Measurements from ENCODE around the gene RPL7A. TPM values are rescaled to one million over a fixed set of nuclear protein-coding genes. Genes with fewer than 3 reads are reported as not detected.
A peak's percentile ranks its signal among the peaks of the same experiment; 100 is the strongest.

Gene RPL7A
- total RNA-seq, 1 experiment from 2014 or later: 2,747 TPM

DNA sequence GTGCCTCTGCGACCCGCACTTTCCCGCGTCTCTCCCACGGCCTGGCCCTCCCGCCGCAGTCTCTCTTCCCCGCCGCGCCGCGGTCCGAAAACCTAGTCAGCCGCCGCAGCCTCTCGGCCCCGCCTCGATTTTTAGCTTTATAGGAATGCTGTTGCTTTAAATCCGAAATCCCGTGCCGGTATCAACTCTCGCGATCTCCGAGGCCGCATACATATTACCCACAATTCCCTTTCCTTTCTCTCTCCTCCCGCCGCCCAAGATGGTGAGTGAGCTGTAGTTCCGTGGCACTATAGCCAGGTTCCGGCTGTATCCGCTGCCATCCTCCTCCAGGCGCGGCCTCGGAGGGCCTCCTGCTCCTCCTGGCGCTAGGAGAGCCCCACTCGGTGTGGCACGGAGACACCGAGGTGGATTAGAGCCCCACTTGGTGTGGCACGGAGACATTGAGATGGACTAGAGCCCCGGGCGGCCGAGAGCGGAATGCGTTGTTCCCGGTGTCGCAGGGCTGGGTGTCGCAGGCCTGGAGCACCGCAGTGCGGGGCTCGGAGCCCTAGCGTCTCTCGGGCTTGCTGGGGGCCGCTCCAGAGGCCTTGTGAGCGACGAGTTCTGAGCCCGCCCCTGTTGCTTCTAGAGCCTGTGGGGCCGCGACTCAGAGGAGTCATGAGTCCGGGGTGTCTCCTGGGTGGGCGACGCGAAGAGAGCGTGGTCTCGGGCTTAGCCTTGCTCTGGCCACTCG, at the start of gene RPL7A, which contains the start of gene MED22 (continued):
- TF ChIP-seq, protein P1, sequence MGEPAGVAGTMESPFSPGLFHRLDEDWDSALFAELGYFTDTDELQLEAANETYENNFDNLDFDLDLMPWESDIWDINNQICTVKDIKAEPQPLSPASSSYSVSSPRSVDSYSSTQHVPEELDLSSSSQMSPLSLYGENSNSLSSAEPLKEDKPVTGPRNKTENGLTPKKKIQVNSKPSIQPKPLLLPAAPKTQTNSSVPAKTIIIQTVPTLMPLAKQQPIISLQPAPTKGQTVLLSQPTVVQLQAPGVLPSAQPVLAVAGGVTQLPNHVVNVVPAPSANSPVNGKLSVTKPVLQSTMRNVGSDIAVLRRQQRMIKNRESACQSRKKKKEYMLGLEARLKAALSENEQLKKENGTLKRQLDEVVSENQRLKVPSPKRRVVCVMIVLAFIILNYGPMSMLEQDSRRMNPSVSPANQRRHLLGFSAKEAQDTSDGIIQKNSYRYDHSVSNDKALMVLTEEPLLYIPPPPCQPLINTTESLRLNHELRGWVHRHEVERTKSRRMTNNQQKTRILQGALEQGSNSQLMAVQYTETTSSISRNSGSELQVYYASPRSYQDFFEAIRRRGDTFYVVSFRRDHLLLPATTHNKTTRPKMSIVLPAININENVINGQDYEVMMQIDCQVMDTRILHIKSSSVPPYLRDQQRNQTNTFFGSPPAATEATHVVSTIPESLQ (CRISPR knock-in tag; IDR thresholded peaks at IDR 0.05): no peak
- TF ChIP-seq ZNF396 (CRISPR knock-in tag; IDR thresholded peaks at IDR 0.05; ENCODE audit: borderline replicate concordance): no peak
- peak; percentile 58 for TF ChIP-seq FOXP1 (CRISPR knock-in tag; IDR thresholded peaks at IDR 0.05; ENCODE audit: borderline replicate concordance)
- TF ChIP-seq, protein P2, sequence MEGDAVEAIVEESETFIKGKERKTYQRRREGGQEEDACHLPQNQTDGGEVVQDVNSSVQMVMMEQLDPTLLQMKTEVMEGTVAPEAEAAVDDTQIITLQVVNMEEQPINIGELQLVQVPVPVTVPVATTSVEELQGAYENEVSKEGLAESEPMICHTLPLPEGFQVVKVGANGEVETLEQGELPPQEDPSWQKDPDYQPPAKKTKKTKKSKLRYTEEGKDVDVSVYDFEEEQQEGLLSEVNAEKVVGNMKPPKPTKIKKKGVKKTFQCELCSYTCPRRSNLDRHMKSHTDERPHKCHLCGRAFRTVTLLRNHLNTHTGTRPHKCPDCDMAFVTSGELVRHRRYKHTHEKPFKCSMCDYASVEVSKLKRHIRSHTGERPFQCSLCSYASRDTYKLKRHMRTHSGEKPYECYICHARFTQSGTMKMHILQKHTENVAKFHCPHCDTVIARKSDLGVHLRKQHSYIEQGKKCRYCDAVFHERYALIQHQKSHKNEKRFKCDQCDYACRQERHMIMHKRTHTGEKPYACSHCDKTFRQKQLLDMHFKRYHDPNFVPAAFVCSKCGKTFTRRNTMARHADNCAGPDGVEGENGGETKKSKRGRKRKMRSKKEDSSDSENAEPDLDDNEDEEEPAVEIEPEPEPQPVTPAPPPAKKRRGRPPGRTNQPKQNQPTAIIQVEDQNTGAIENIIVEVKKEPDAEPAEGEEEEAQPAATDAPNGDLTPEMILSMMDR (IDR thresholded peaks at IDR 0.05): no peak
- peak; percentile 79 for TF ChIP-seq PRRX2 (CRISPR knock-in tag; IDR thresholded peaks at IDR 0.05)
- no peak for TF ChIP-seq JAZF1 (CRISPR knock-in tag; IDR thresholded peaks at IDR 0.05)
- no peak for TF ChIP-seq TCF7 (CRISPR knock-in tag; IDR thresholded peaks at IDR 0.05; ENCODE audit: low read depth)
- no peak for TF ChIP-seq NFYB (CRISPR knock-in tag; conservative IDR thresholded peaks at IDR 0.05; ENCODE audit: low read depth)
- TF ChIP-seq ZNF138 (CRISPR knock-in tag; conservative IDR thresholded peaks at IDR 0.05): no peak
- TF ChIP-seq, protein P3, sequence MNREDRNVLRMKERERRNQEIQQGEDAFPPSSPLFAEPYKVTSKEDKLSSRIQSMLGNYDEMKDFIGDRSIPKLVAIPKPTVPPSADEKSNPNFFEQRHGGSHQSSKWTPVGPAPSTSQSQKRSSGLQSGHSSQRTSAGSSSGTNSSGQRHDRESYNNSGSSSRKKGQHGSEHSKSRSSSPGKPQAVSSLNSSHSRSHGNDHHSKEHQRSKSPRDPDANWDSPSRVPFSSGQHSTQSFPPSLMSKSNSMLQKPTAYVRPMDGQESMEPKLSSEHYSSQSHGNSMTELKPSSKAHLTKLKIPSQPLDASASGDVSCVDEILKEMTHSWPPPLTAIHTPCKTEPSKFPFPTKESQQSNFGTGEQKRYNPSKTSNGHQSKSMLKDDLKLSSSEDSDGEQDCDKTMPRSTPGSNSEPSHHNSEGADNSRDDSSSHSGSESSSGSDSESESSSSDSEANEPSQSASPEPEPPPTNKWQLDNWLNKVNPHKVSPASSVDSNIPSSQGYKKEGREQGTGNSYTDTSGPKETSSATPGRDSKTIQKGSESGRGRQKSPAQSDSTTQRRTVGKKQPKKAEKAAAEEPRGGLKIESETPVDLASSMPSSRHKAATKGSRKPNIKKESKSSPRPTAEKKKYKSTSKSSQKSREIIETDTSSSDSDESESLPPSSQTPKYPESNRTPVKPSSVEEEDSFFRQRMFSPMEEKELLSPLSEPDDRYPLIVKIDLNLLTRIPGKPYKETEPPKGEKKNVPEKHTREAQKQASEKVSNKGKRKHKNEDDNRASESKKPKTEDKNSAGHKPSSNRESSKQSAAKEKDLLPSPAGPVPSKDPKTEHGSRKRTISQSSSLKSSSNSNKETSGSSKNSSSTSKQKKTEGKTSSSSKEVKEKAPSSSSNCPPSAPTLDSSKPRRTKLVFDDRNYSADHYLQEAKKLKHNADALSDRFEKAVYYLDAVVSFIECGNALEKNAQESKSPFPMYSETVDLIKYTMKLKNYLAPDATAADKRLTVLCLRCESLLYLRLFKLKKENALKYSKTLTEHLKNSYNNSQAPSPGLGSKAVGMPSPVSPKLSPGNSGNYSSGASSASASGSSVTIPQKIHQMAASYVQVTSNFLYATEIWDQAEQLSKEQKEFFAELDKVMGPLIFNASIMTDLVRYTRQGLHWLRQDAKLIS (CRISPR knock-in tag; IDR thresholded peaks at IDR 0.05; ENCODE audit: borderline replicate concordance): 0 out of 2 replicates have a peak, but pooled peaks have one; percentile 84
- TF ChIP-seq, protein P4, sequence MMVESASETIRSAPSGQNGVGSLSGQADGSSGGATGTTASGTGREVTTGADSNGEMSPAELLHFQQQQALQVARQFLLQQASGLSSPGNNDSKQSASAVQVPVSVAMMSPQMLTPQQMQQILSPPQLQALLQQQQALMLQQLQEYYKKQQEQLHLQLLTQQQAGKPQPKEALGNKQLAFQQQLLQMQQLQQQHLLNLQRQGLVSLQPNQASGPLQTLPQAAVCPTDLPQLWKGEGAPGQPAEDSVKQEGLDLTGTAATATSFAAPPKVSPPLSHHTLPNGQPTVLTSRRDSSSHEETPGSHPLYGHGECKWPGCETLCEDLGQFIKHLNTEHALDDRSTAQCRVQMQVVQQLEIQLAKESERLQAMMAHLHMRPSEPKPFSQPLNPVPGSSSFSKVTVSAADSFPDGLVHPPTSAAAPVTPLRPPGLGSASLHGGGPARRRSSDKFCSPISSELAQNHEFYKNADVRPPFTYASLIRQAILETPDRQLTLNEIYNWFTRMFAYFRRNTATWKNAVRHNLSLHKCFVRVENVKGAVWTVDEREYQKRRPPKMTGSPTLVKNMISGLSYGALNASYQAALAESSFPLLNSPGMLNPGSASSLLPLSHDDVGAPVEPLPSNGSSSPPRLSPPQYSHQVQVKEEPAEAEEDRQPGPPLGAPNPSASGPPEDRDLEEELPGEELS (CRISPR knock-in tag; IDR thresholded peaks at IDR 0.05): 0 out of 2 replicates have a peak, but pooled peaks have one; percentile 12
- TF ChIP-seq, protein P5, sequence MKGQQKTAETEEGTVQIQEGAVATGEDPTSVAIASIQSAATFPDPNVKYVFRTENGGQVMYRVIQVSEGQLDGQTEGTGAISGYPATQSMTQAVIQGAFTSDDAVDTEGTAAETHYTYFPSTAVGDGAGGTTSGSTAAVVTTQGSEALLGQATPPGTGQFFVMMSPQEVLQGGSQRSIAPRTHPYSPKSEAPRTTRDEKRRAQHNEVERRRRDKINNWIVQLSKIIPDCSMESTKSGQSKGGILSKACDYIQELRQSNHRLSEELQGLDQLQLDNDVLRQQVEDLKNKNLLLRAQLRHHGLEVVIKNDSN (CRISPR knock-in tag; IDR thresholded peaks at IDR 0.05): no peak; the same call in 1 of the 2 replicates
- TF ChIP-seq ZNF671 (CRISPR knock-in tag; IDR thresholded peaks at IDR 0.05): peak; percentile 71; the same call in 1 of the 2 replicates
- TF ChIP-seq, protein P6, sequence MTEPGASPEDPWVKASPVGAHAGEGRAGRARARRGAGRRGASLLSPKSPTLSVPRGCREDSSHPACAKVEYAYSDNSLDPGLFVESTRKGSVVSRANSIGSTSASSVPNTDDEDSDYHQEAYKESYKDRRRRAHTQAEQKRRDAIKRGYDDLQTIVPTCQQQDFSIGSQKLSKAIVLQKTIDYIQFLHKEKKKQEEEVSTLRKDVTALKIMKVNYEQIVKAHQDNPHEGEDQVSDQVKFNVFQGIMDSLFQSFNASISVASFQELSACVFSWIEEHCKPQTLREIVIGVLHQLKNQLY (CRISPR knock-in tag; IDR thresholded peaks at IDR 0.05): no peak
- peak; percentile 82; the same call in 1 of the 2 replicates for TF ChIP-seq EMX1 (CRISPR knock-in tag; IDR thresholded peaks at IDR 0.05)
- TF ChIP-seq, protein P7, sequence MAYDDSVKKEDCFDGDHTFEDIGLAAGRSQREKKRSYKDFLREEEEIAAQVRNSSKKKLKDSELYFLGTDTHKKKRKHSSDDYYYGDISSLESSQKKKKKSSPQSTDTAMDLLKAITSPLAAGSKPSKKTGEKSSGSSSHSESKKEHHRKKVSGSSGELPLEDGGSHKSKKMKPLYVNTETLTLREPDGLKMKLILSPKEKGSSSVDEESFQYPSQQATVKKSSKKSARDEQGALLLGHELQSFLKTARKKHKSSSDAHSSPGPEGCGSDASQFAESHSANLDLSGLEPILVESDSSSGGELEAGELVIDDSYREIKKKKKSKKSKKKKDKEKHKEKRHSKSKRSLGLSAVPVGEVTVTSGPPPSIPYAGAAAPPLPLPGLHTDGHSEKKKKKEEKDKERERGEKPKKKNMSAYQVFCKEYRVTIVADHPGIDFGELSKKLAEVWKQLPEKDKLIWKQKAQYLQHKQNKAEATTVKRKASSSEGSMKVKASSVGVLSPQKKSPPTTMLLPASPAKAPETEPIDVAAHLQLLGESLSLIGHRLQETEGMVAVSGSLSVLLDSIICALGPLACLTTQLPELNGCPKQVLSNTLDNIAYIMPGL (CRISPR knock-in tag; IDR thresholded peaks at IDR 0.05): peak; percentile 87
- TF ChIP-seq TEAD1 (CRISPR knock-in tag; IDR thresholded peaks at IDR 0.05): peak; percentile 75; the same call in 1 of the 2 replicates
- no peak for TF ChIP-seq ZNF423 (CRISPR knock-in tag; IDR thresholded peaks at IDR 0.05)
- TF ChIP-seq, protein P8, sequence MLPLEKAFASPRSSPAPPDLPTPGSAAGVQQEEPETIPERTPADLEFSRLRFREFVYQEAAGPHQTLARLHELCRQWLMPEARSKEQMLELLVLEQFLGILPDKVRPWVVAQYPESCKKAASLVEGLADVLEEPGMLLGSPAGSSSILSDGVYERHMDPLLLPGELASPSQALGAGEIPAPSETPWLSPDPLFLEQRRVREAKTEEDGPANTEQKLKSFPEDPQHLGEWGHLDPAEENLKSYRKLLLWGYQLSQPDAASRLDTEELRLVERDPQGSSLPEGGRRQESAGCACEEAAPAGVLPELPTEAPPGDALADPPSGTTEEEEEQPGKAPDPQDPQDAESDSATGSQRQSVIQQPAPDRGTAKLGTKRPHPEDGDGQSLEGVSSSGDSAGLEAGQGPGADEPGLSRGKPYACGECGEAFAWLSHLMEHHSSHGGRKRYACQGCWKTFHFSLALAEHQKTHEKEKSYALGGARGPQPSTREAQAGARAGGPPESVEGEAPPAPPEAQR (CRISPR knock-in tag; IDR thresholded peaks at IDR 0.05): no peak
- TF ChIP-seq JUN (CRISPR knock-in tag; IDR thresholded peaks at IDR 0.05): peak; percentile 73; the same call in 1 of the 2 replicates
- TF ChIP-seq, protein P9, sequence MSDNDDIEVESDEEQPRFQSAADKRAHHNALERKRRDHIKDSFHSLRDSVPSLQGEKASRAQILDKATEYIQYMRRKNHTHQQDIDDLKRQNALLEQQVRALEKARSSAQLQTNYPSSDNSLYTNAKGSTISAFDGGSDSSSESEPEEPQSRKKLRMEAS (CRISPR knock-in tag; IDR thresholded peaks at IDR 0.05): peak; percentile 87
- TF ChIP-seq SMAD3 (CRISPR knock-in tag; IDR thresholded peaks at IDR 0.05; ENCODE audit: borderline replicate concordance): no peak

Measured in WTC11 (cell line).